Fibroblast of the aortic adventitia (primary cell): ENCODE measurements around the gene FLT3. TPM values are rescaled to one million over a fixed set of nuclear protein-coding genes. Genes with fewer than 3 reads are reported as not detected.
"Not testable (repeated sequence)": the region's sequence is repeated elsewhere in the genome, so short reads cannot be mapped to it uniquely, and the experiment has no call there.

ENCODE experiments used
- DNase-seq: peaks from one replicate; pipeline ENCODE4 v3.0.0-alpha.2; 2010; ENCODE audit warnings: low read depth
- H3K4me3 ChIP-seq: 2 replicates; pipeline ENCODE4 v1.5.1; 2011; ENCODE audit warnings: low read depth, mild to moderate bottlenecking, control low read depth, low read length, moderate library complexity
- total RNA-seq: library from RNA; depleted of rRNA; stranded (reverse); fragments of >200 nt; gene quantifications from 2 replicates; pipeline ENCODE4 v1.2.3, GENCODE V29; 2012; ENCODE audit warnings: low replicate concordance
- TF ChIP-seq, protein P1 (sequence below): IDR thresholded peaks from 2 replicates; pipeline ENCODE4 v1.5.1; 2011; ENCODE audit warnings: mild to moderate bottlenecking, low read length, control low read depth, inconsistent platforms; ENCODE audit not compliant: insufficient read depth

The FLT3 gene
- total RNA-seq, 1 donor, result not detected

DNA sequence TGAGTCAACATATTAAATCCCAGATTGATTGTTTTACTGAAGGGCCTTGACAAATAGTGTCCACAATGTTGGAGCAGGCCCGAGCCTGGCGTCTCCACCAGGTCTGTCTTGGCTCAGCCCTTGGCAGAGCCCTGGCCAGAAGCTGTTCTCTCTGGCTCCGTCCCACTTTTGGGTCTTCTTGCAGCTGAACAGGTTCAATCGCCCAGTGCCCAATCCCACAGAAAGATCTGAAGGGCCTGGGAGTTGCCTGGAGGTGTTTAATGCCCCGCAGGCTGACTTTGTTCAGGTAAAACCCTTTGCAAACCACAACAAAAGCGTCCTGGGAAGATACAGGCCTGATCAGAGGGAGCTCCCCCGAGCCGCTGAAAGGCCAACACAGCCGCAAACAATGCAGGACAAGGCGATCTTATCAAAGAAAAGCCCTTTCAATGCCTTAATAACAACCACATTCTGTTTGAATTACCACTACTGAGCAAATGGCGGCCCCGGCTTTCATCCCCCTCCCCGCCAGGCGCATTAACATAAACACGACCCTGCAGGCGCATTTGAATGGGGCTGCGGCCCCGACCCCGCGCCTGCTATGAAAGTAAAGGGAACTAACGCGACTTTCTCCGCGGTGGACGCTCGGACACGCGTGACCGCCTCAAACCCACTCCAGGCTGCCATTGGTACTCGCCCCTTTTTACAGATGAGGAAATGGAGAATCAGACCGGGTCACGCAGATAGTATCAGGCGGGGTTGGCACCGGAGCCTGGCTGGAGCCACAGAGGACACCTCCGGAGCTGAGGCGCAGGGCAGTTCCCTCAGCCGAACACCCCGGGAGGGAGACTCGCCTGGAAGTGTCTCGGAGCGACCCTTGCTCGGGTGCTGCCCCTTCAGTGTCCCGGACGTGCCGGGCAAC lies 134.4 kb downstream of the FLT3 start:
- no peak for DNase-seq
- TF ChIP-seq, protein P1, sequence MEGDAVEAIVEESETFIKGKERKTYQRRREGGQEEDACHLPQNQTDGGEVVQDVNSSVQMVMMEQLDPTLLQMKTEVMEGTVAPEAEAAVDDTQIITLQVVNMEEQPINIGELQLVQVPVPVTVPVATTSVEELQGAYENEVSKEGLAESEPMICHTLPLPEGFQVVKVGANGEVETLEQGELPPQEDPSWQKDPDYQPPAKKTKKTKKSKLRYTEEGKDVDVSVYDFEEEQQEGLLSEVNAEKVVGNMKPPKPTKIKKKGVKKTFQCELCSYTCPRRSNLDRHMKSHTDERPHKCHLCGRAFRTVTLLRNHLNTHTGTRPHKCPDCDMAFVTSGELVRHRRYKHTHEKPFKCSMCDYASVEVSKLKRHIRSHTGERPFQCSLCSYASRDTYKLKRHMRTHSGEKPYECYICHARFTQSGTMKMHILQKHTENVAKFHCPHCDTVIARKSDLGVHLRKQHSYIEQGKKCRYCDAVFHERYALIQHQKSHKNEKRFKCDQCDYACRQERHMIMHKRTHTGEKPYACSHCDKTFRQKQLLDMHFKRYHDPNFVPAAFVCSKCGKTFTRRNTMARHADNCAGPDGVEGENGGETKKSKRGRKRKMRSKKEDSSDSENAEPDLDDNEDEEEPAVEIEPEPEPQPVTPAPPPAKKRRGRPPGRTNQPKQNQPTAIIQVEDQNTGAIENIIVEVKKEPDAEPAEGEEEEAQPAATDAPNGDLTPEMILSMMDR, result no peak
- no peak overlapping the region for H3K4me3 ChIP-seq

DNA sequence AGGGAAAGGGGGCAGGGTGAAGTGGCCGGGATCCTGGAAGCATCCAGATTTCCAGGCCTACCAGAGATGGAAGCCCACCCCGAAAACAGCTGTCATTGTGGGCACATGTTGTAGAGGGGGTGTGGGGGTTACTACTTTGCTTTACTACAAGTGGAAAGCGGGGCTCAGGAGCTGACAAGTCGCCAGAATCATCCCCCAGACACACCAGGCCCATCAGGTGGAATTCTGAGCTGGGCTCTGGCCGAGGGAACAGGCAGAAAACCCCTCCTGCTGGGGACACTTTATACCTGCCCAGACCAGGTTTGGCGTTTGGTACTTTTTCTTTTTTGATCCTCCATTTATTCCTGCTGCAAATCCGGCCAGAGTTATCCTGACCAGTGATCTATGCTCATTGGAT lies 135.0 kb downstream of the FLT3 start:
- no peak for DNase-seq
- TF ChIP-seq, protein P1, result no peak
- H3K4me3 ChIP-seq, result no peak overlapping the region

DNA sequence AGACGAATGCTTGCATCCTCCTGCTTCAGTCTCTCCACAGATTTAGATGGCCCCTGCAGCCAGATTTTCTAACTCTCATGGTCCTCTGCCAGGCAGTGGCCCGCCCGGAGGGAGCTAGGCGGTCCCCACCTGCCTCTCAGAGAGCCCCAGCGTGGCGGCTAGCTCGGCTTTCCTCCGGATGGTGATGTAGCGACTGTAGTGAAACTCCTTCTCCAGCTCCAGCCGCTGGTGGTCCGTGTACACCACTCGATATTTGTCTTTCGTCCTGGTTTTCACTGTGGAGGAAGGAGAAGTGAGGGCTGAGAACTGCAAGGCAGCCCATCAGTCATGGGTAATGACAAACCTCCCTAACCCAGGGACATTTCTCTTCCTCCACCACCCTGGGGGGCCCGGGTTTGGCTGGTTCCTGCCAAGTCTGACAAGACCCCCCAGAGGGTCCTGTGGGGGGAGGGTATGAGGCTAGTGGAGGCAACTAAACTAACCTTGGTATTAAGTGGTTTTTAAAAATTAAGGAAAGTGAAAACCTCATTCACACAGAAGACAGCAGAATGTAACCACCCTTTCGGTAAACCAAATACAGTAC lies 135.5 kb downstream of the FLT3 start:
- no peak for DNase-seq
- TF ChIP-seq, protein P1, result no peak
- H3K4me3 ChIP-seq, result no peak overlapping the region

DNA sequence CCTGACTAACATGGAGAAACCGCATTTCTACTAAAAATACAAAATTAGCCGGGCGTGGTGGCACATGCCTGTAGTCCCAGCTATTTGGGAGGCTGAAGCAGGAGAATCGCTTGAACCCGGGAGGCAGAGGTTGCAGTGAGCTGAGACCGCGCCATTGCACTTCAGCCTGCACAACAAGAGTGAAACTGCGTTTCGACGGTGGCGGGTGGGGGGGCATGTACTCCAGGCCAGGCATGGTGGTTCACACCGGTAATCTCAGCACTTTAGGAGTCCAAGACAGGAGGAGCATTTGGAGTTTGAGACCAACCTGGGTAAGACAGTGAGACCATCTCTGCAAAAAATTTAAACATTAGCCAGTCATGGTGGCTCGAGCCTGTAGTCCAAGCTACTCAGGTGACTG lies 136.2 kb downstream of the FLT3 start:
- H3K4me3 ChIP-seq, DNase-seq: not testable (repeated sequence)

DNA sequence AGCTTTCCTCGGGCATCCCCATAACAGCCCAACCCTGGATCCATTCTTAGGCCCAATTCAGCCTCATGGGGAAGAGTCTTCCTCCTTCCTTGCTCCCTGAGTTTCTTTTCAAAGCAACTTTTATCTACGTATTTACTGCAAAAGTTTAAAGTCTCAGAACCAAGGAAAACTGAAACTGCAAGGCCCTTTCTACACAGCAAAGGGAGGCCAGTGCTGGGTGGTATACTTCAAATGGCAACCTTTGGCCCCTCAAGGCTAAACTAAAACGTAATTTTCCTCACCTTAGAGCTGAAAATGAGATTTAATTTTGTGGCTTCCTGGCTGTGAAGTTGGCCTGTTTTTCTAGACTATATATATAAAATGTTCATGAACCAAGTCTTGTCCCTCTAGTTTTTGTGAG lies 136.9 kb downstream of the FLT3 start:
- DNase-seq, result no peak
- no peak overlapping the region for H3K4me3 ChIP-seq
- TF ChIP-seq, protein P1, result no peak

DNA sequence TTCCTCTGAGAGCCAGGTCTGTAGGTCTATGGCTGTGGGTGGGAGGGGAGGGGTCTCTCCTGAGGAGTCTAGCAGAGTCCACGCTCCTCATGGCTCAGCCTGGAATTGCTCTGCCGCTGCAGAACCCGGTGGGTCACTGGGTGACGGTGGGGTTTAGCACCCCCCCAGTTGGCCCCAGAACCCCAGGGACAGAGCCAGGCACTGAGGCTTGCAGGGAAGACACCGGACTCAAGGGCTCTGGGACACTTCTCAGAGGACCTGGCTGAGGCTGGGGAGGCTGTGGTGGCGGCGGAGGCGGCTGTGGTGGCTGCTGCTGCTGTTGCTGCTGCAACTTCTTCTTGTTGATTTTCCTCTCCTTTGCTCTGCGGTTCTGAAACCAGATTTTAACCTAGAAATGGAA lies 137.4 kb downstream of the FLT3 start:
- TF ChIP-seq, protein P1, result no peak
- H3K4me3 ChIP-seq, result no peak overlapping the region
- DNase-seq, result no peak

DNA sequence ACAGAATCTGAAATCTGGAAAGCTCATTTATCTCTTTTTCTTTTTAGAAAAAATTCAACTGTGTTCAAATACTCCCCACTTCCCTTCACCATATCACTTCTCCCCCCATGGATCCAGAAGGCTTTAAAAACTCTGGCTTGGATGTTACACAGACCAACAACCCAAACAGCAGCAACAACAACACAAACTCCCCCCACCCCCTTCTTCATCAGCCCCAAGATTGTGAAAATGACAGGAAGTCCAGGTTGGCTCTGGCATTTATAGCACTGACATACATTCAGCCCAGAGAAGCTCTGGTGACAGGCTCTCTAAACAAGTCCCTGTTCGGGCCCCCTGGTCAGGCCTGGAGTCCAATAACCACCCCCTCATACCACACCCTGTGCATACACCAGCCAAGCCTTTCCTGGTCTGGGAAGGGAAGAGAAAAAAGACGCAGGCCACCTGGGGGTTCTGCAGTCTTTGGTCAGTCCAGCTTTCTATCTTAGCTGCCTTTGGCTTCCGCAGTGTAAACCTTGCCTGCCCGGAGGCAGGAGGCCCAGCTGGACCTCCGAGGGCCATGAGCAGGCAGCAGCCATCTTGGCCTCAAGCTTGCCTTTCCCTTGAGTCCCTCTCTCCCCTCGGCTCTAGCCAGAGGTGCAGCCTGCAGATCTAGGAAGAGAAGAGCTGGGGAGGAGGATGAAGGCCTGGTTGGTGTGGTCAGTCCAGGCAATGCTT lies 138.1 kb downstream of the FLT3 start:
- H3K4me3 ChIP-seq, result no peak overlapping the region
- DNase-seq, result no peak
- TF ChIP-seq, protein P1, result no peak
